ENCODE results near the gene SPAAR. TPM values are rescaled to one million over a fixed set of nuclear protein-coding genes. Genes with fewer than 3 reads are reported as not detected.

The SPAAR gene
- total and polyA plus RNA-seq, 9 of the 15 experiments (the other 6 are each of a cell fraction or from before 2014, with no cell fraction given), result not detected

DNA sequence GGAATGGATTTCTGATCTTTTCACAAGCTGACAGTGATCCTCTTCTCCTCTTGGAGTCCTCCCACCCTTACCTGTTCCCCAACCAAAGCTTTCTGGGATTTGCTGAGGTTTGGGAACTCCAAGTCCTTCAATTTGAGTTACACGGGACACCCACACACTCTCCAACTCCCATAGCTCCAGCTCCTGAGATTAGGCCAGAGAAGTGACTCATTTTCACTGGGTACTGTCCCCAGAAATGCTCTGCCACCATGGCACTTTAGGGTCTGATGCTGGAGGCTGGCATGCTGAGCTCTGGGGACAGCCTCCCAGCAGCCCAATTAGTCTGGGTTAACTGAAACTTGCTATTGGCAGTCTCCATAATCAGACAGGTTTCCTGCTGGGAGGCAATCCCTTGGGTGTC lies 17.2 kb upstream of the SPAAR start:
- in situ Hi-C loops (cut with MboI) (no loop called here), intact Hi-C loops (cut with micrococcal nuclease) (no loop called here)
- H3K9ac ChIP-seq (ENCODE audit: insufficient read depth in 1 of 2, low read depth in 2 of 2, low read length in 2 of 2), result no peak overlapping the region
- H4K20me1 ChIP-seq (replicated peaks; ENCODE audit: control insufficient read depth, insufficient read depth, low read length), result no peaks in the 10 kb centered on the region
- POLR2A ChIA-PET, result no interaction called here
- FAIRE-seq, result no peak
- no peak overlapping the region for H3K4me2 ChIP-seq (ENCODE audit: insufficient read depth, low read length)
- BruUV-seq (replicated peaks), result no TSS peak
- no peaks in the 10 kb centered on the region for H3K36me3 ChIP-seq (ENCODE audit: control insufficient read depth, insufficient read depth, low read length)
- H3K9me3 ChIP-seq (replicated peaks; ENCODE audit: control insufficient read depth, insufficient read depth, low read depth, low read length), result no peaks in the 10 kb centered on the region
- ATAC-seq, result no peak
- no CpG with 5 or more reads among the region's 1 CpG for WGBS (ENCODE audit: insufficient coverage, low coverage, missing lambda C conversion rate)
- TF ChIP-seq NRF1 (conservative IDR thresholded peaks at IDR 0.05 in 1 of 2, IDR thresholded peaks at IDR 0.05 in 1 of 2) (no peak), BMI1 (IDR thresholded peaks at IDR 0.05; ENCODE audit: low read length) (no peak), HDAC8 (tag; IDR thresholded peaks at IDR 0.05) (no peak), RBM17 (IDR thresholded peaks at IDR 0.05; ENCODE audit: borderline replicate concordance, low read depth, low read length) (no peak), KDM2B (CRISPR knock-in tag; IDR thresholded peaks at IDR 0.05) (no peak), ZZZ3 (IDR thresholded peaks at IDR 0.05) (no peak), RBM25 (IDR thresholded peaks at IDR 0.05; ENCODE audit: low read depth, low read length, severe bottlenecking) (no peak), ZNF184 (CRISPR knock-in tag; IDR thresholded peaks at IDR 0.05) (no peak), ZKSCAN1 (IDR thresholded peaks at IDR 0.05; ENCODE audit: low read depth, low read length) (no peak), MXI1 (IDR thresholded peaks at IDR 0.05; ENCODE audit: low read depth, low read length) (no peak), HNRNPLL (IDR thresholded peaks at IDR 0.05; ENCODE audit: low read depth, low read length, poor library complexity, severe bottlenecking) (no peak)
- TF ChIP-seq, protein P1, sequence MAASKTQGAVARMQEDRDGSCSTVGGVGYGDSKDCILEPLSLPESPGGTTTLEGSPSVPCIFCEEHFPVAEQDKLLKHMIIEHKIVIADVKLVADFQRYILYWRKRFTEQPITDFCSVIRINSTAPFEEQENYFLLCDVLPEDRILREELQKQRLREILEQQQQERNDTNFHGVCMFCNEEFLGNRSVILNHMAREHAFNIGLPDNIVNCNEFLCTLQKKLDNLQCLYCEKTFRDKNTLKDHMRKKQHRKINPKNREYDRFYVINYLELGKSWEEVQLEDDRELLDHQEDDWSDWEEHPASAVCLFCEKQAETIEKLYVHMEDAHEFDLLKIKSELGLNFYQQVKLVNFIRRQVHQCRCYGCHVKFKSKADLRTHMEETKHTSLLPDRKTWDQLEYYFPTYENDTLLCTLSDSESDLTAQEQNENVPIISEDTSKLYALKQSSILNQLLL (CRISPR knock-in tag; IDR thresholded peaks at IDR 0.05; ENCODE audit: borderline replicate concordance), result no peak
- TF ChIP-seq, protein P2, sequence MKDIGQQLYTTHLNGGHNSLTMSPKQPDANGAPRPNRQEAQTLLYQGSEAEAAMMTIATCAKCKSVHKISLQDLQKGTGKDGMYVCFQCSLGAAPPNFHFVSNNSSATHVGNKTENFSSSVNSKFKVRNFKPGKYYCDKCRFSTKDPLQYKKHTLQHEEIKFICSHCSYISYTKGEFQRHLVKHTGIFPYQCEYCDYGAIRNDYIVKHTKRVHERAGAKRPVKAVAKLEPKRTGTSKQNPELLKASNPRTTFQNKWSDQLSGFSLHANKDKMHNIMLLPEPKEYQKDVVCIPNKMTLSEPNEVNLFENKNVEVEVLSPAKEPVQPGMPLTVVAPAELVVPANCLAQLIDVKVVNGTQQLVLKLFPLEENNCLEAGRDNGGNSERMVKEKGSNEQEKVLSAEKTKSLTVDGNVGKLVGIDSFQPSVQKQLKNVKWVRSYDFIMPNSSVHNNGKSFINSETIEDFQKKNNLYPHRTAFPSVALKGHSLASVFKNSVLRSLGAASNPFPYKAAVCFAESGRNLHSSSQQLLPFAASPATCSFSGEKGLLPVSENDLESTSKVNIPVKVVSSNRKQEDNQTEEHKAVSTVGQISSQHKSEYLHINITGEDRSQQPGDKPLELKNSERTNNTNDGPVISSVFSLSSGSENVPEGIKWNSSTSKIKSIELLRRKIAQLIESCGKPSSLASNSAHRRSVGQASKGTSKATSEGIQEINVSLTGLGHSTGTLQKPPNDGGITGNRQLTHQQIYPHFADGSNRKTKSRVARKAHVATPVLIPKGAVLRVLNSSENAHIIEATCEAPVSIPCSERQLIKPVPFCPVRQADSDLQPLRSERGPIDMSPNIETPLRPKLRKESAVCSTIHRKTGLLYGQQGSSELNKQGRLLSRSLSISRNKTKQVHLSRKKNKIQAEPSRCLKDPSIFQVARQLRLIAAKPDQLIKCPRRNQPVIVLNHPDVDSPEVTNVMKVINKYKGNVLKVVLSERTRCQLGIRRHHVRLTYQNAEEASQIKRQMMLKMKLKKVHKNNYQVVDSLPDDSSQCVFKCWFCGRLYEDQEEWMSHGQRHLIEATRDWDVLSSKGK (CRISPR knock-in tag; IDR thresholded peaks at IDR 0.05), result no peak
- no peak overlapping the region for H3K27ac ChIP-seq (ENCODE audit: extremely low read depth, low read depth, low read length)
- DNase-seq (ENCODE audit: extremely low read depth in 1 of 4, low spot score in 3 of 4), result no peak
- H2AFZ ChIP-seq (ENCODE audit: low read depth, low read length), result no peak overlapping the region
- H3K27me3 ChIP-seq (ENCODE audit: control insufficient read depth in 2 of 2, insufficient read depth in 2 of 2, low read length in 2 of 2), result peaks cover 0 to 6% of the 10 kb centered on the region in 2 experiments; a peak in 2 of 5 replicates
- no peaks in the 10 kb centered on the region for H3K4me1 ChIP-seq (replicated peaks in 1 of 2; ENCODE audit: control insufficient read depth in 2 of 2, insufficient read depth in 2 of 2, low read length in 2 of 2)
- no peaks in the 10 kb centered on the region for H3K79me2 ChIP-seq (ENCODE audit: control insufficient read depth, insufficient read depth, low read length)
- CTCF ChIA-PET (ENCODE audit: low intra/inter-chr PET ratio), result no interaction called here
- no peaks in the 10 kb centered on the region for H3K9me1 ChIP-seq (ENCODE audit: control insufficient read depth, insufficient read depth, low read length)
- no peak overlapping the region for H3K4me3 ChIP-seq

All from K562 (cell line).